Ecto neural progenitor cell (in vitro differentiated cells): ENCODE data around the gene GPC2.
"Not testable (repeated sequence)": the region's sequence is repeated elsewhere in the genome, so short reads cannot be mapped to it uniquely, and the experiment has no call there.

Source experiments
- DNase-seq: peaks from one replicate; pipeline ENCODE4 v3.0.0-alpha.2; 2018; ENCODE audit warnings: low spot score

The GPC2 gene

DNA sequence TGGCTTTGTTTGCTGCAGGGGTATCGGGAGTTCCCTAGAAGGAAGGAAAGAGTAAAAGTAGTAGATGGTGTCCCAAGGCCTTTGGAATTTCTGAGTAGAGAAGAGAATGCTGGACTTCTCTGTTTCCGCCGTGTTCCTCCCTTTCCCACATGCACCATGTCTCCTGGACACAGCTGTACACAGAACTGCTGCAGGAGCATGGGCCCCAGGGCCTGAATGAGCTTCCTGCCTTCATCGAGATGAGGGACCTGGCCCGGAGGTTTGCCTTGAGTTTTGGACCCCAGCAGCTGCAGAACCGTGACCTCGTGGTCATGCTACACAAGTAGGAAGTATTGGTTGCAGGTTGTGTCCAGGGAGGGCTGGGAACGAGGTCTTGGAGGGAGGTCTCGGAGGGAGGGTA is 27.3 kb upstream of the GPC2 start:
- no peak for DNase-seq

- DNase-seq: no peak
Measured at GRCh38 chr7:100200693-100201092, 23.5 kb upstream of the GPC2 start.

DNA sequence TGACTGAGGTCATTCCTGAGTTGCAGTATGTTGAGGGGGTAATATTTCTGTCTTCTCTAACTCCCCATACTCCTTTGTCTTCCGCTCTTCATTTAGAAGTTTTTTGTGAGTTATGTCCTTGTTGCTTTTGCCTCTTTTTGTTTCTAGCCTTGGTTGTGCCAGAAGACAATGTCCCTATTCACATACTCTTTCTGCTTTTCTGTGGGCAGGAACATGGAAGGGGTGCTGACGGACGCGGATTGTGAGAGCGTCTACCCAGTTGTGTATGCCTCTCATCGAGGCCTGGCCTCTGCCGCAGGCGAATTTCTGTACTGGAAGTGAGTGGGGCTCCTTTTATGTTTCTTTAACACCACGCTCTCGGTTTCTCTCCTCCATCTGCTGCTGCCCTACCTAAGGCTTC is 21.1 kb upstream of the GPC2 start:
- DNase-seq: no peak

DNA sequence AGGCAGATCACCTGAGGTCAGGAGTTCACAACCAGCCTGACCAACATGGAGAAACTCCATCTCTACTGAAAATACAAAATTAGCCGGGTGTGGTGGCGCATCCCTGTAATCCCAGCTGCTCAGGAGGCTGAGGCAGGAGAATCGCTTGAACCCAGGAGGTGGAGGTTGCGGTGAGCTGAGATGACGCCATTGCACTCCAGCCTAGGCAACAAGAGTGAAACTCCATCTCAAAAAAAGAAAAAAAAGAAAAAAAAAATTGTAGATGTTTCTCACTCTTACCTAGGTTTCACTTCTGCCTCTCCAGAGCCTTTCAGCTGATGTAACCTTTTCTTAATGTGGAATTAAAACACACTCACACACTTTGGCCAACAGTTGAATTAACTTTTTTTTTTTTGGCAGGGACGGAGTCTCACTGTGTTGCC is 18.7 kb upstream of the GPC2 start:
- DNase-seq: not testable (repeated sequence)

- no peak for DNase-seq
Measured at GRCh38 chr7:100195222-100195621, 18.0 kb upstream of the GPC2 start.

DNA sequence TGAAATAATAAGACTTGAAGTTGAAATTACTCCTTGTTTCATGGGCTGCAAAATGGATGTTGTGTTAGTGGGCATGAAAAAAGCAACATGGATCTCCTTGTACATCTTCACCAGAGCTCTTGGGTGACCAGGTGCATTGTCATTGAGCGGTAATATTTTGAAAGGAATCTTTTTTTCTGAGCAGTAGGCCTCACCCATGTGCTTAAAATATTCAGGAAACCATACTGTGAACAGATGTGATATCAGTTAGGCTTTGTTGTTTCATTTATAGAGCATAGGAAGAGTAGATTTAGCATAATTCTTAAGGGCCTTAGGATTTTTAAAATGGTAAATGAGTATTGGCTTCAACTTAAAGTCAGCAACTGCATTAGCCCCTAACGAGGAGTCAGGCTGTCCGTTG is 15.8 kb upstream of the GPC2 start:
- no peak for DNase-seq

- not testable (repeated sequence) for DNase-seq
Measured at GRCh38 chr7:100192281-100192862, 15.2 kb upstream of the GPC2 start.

DNA sequence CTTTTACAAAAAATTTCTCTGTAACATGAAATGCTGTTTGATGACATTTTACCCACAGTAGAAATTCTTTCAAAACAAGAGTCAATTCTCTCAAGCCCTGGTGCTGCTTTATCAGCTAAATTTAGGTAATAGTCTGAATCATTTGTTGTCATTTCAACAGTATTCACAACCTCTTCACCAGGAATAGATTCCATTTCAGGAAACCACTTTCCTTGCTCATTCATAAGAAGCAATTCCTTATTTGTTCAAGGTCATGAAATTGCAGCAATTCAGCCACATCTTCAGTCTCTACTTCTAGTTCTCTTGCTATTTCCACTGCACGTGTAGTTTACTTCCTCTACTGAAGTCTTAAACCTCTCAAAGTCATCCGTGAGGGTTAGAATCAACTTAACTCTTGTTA is 14.6 kb upstream of the GPC2 start:
- DNase-seq: no peak

DNA sequence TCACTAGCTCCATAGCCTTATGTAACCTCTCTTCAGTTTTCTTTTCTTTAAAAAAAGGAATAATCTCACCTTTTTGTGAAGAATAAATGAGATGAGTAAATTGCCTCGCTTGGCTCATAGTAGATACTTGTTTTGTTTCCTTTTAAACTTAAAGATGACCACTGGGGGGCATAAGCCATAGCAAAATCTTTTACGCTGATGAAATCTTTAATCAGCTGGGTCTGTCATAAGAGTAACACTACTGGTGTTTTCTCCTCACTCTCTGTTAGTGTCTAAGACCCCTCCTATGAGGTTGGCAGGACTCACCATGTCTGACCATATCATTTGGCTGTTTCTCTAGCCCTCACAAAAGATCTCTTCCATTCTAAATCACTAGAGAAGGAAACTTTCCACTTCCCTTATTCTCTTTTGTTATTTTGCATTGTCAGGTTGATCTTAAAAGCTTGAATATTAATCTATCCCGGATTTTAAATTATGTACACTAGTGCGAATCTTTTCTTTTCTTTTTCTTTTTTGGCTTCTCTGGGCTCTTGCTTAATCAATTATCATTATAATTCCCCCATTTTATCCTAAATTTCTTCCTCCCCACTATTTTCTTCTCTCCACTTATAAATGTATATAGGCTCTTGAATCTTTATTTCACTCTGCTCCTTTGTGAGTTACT is 13.0 kb upstream of the GPC2 start:
- DNase-seq: no peak

GRCh38 chr7:100189061-100189460 is 11.9 kb upstream of the GPC2 start:
- no peak for DNase-seq

DNA sequence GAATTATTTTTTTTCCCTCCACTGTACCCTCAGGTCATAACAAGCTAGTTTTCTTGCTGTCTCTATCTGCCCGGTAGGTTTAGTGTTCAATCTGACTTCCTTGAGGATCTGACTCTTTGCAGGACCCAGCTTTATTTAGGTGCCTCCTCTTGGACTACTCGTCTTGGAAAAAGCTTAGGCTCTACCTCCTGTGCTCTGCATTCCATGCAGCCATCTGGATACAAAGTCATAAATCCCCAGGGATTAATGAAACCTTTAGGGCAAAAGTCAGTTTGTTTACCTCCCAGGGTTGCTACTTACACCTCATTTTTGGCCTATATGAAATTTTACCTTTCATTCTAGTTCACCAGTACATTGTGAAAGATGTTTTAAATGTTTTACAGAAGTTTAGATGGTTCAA is 8.5 kb upstream of the GPC2 start:
- DNase-seq: no peak

- DNase-seq: not testable (repeated sequence)
Measured at GRCh38 chr7:100183090-100183489, 5.9 kb upstream of the GPC2 start.

DNA sequence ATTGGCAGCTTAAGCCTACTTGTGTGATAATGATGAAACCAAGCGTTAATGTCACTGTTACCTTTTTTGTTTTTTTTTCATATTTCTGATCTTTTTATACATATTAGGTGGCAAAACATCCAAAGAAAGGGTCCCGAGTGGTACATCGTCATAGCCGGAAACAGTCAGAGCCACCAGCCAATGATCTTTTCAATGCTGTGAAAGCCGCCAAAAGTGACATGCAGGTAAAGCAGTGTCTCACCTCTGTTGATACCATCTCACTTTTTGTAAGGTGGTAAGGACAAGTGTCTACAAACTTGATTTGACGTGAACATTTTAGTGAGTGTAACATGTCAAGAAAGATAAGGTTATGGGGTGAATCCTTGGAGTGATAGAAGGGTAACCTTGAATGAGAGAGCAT is 5.4 kb upstream of the GPC2 start:
- not testable (repeated sequence) for DNase-seq

GRCh38 chr7:100180084-100180483 is 2.9 kb upstream of the GPC2 start:
- not testable (repeated sequence) for DNase-seq

DNA sequence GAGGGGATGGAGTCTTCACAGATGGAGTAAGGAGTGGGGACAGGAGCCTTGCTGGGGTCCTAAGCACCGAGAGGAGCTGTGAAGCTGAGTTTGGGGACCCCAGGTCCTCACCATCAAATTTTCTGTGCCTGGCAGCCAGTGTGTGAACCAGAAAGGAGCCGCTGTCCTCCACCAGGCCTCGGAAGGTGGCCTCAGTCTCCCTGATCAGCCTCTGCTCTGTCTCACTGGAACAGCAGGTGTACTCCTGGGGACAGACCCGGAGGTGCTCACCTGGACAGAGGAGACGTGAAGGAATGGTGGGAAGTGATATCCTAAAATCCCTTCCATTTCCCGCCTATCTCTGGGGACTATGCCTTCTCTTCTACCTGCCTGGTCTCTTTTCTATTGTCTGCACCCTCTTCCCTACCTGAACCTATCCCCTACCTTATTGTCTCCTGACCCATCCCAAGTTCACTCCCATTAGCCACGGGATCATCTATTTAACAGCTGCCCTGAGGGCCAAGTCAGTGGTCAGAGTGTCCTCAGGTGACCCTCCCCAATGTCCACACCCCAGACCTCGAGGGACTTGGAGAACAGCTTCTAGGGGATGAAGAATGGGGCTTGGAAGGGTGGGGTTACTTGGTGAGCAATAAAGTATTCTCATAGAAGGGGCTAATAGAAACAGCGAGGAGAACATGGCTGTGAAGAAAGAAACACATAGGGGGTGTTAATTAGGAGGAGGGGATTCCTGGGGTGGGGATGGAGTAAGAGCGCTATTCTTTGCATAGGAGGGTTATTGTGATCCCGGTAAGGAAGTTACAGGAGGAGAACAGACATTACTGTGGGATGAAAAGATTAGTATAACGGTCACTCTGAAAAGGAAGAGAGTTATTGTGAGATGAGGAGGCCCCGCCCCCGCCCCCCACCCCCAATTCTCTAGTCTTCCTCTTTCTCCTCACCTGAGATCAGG is 811 bp downstream of the GPC2 start:
- DNase-seq: no peak

DNA sequence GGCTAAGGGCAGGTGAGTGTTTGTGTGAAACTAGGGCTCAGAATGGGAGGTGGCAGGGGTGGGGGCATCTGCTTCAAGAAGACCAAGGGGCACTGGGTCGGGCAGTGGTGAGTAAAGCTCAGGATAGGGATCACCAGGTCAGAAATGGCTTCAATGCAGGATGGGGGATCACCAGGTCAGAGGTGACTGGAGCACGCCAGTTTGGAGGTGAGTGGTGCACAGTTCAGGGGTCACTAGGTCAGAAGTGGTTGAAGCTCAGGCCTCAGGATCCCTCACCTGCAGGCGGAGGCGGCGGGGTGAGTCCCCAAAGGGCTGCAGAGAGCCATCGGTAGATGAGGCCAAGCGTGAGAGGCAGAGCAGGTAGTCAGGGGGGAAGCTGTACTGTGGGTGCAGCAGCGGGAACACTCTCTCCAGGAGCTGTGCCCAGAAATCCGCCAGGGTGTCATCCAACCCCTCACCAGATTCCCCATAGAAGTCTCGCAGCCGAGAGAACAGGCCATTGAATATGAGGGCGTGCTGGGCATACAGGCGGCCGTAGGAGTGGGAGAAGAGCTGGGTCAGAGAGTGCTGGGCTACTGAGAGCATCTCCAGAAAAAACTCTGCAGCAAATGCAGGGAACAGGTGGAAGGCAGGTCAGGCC is 1.8 kb downstream of the GPC2 start:
- DNase-seq: no peak

GRCh38 chr7:100174582-100174981 is 2.6 kb downstream of the GPC2 start:
- no peak for DNase-seq

GRCh38 chr7:100173806-100174495 is 3.2 kb downstream of the GPC2 start:
- DNase-seq: no peak

GRCh38 chr7:100171840-100172239 is 5.3 kb downstream of the GPC2 start:
- DNase-seq: no peak

GRCh38 chr7:100171087-100171681 is 6.0 kb downstream of the GPC2 start:
- DNase-seq: peak; percentile 68

- no peak for DNase-seq
Measured at GRCh38 chr7:100170101-100170897, 6.9 kb downstream of the GPC2 start.
